HG02798 (cell line): ENCODE results near the gene SSBP2.
"Not testable (repeated sequence)": the region's sequence is repeated elsewhere in the genome, so short reads cannot be mapped to it uniquely, and the experiment has no call there.

Experiments
- ATAC-seq: cut with Tn5 transposase; IDR thresholded peaks from one replicate; pipeline ENCODE4 v1.9.1; 2021; ENCODE audit warnings: mild to moderate bottlenecking; ENCODE audit not compliant: unreplicated experiment, poor library complexity

Gene SSBP2

GRCh38 chr5:81407811-81408210 lies 343.1 kb downstream of the SSBP2 start:
- not testable (repeated sequence) for ATAC-seq

GRCh38 chr5:81405126-81405891 lies 345.6 kb downstream of the SSBP2 start:
- ATAC-seq = no peak

- no peak for ATAC-seq
Observed at GRCh38 chr5:81402192-81402930, 348.5 kb downstream of the SSBP2 start.

- ATAC-seq = no peak
Observed at GRCh38 chr5:81401266-81401665, 349.6 kb downstream of the SSBP2 start.

- no peak for ATAC-seq
Observed at GRCh38 chr5:81400375-81400774, 350.5 kb downstream of the SSBP2 start.

GRCh38 chr5:81398741-81399140 lies 352.2 kb downstream of the SSBP2 start:
- ATAC-seq = no peak

GRCh38 chr5:81397176-81397575 lies 353.7 kb downstream of the SSBP2 start:
- no peak for ATAC-seq

- ATAC-seq = no peak
Observed at GRCh38 chr5:81395262-81395661, 355.6 kb downstream of the SSBP2 start.

GRCh38 chr5:81393783-81394718 lies 356.8 kb downstream of the SSBP2 start, which contains the start of gene ACOT12:
Gene ACOT12 (minus strand): TSS chr5:81394134. CDS start chr5:81394114, 20 bp downstream.
- no peak for ATAC-seq

- no peak for ATAC-seq
Observed at GRCh38 chr5:81393430-81393782, 357.5 kb downstream of the SSBP2 start.

GRCh38 chr5:81389025-81389424 lies 361.9 kb downstream of the SSBP2 start:
- no peak for ATAC-seq

- no peak for ATAC-seq
Observed at GRCh38 chr5:81388169-81388568, 362.7 kb downstream of the SSBP2 start.

GRCh38 chr5:81383867-81384266 lies 367.0 kb downstream of the SSBP2 start:
- ATAC-seq = no peak

GRCh38 chr5:81371354-81371876 lies 379.5 kb downstream of the SSBP2 start:
- ATAC-seq = no peak

- ATAC-seq = no peak
Observed at GRCh38 chr5:81370912-81371311, 380.0 kb downstream of the SSBP2 start.

- ATAC-seq = no peak
Observed at GRCh38 chr5:81365541-81365940, 385.4 kb downstream of the SSBP2 start.

GRCh38 chr5:81363093-81363871 lies 387.6 kb downstream of the SSBP2 start:
- no peak for ATAC-seq
